Kidney (tissue), 14 donors: ENCODE measurements around the gene RFPL2. TPM values are rescaled to one million over a fixed set of nuclear protein-coding genes. Genes with fewer than 3 reads are reported as not detected.

ENCODE experiments used
- DNase-seq, 5 donors: peaks; one replicate each; pipeline ENCODE4 v3.0.0-alpha.2; 2013 to 2020
- FAIRE-seq: peaks from 2 replicates; lab custom pipeline; 2012; peaks lifted over from hg19 to GRCh38; lab: Jason Lieb, UNC
- H3K27ac ChIP-seq, 2 donors: one replicate each; pipeline ENCODE4 v1.7.0; 2013; ENCODE audit warnings: low read depth in 2 of 2, low read length in 2 of 2, inconsistent platforms in 1 of 2
- H3K27me3 ChIP-seq: one replicate; pipeline ENCODE4 v1.7.1; 2013; ENCODE audit warnings: low read length, inconsistent platforms; ENCODE audit not compliant: control insufficient read depth, insufficient read depth
- H3K36me3 ChIP-seq, 3 donors: one replicate each; pipeline versions ENCODE4 v1.7.0 to v1.7.1; 2013; ENCODE audit warnings: low read length in 3 of 3, control low read depth in 1 of 3, inconsistent platforms in 1 of 3; ENCODE audit not compliant: insufficient read depth in 3 of 3, control insufficient read depth in 2 of 3
- H3K4me1 ChIP-seq, 3 donors: one replicate each; pipeline versions ENCODE4 v1.7.0 to v1.7.1; 2013; ENCODE audit warnings: low read length in 3 of 3, inconsistent platforms in 1 of 3, low read depth in 1 of 3; ENCODE audit not compliant: control insufficient read depth in 2 of 3, insufficient read depth in 2 of 3
- H3K4me3 ChIP-seq, 3 donors: one replicate each; pipeline versions ENCODE4 v1.7.0 to v1.8.1; 2013; ENCODE audit warnings: low read length in 3 of 3, control low read depth in 1 of 3, inconsistent platforms in 1 of 3
- H3K9ac ChIP-seq, 3 donors: one replicate each; pipeline versions ENCODE4 v1.7.0 to v1.7.1; 2013; ENCODE audit warnings: low read length in 3 of 3, control low read depth in 1 of 3, inconsistent platforms in 1 of 3
- H3K9me3 ChIP-seq, 3 donors: one replicate each; pipeline versions ENCODE4 v1.7.0 to v1.7.1; 2013; ENCODE audit warnings: low read length in 3 of 3, control low read depth in 1 of 3, inconsistent platforms in 1 of 3; ENCODE audit not compliant: control insufficient read depth in 2 of 3, insufficient read depth in 1 of 3
- intact Hi-C: fragments of 100-400 bp; cut with DNase I; formaldehyde crosslinking; loops from one replicate; pipeline ENCODE4 v1.11.1; 2022
- polyA plus RNA-seq: library from polyadenylated mRNA; stranded (reverse); fragments of 350-450 nt; fragmentation: Illumina TruSeq; extraction: RNeasy Lipid Tissue Mini Kit (QIAGEN cat#74804); gene quantifications from one replicate; pipeline ENCODE4 v1.2.3, GENCODE V29; 2014; ENCODE audit warnings: low read depth, low replicate concordance; ENCODE audit not compliant: insufficient read depth
- total RNA-seq: library from RNA; stranded (reverse); fragmentation: NEBNext Ultra II Directional; extraction: Animal tissue kit (Norgen Biotek cat#: 25700); gene quantifications from one replicate; pipeline ENCODE4 v1.2.1, GENCODE V29; 2021
- TF ChIP-seq, protein P1 (sequence below): IDR thresholded peaks from 3 replicates; pipeline ENCODE4 v1.5.1; 2012; ENCODE audit warnings: mild to moderate bottlenecking, moderate library complexity, borderline replicate concordance; ENCODE audit not compliant: insufficient read depth; ENCODE audit errors: extremely low read depth
- donor health status: control.
- donor health status: control.
- donor health status: control.
- donor health status: control.
- donor health status: control.
- donor health status: DM: yes; HTN: yes; CAD: no.
- donor health status: Normal renal cell carcinoma (clear cell type).

The RFPL2 gene
- total and polyA plus RNA-seq, 2 donors from 2014 or later, result not detected

- H3K36me3 ChIP-seq, result no peaks in the 10 kb centered on the region
- H3K4me1 ChIP-seq, result no peaks in the 10 kb centered on the region
- no peak overlapping the region for H3K9ac ChIP-seq
- TF ChIP-seq, protein P1, sequence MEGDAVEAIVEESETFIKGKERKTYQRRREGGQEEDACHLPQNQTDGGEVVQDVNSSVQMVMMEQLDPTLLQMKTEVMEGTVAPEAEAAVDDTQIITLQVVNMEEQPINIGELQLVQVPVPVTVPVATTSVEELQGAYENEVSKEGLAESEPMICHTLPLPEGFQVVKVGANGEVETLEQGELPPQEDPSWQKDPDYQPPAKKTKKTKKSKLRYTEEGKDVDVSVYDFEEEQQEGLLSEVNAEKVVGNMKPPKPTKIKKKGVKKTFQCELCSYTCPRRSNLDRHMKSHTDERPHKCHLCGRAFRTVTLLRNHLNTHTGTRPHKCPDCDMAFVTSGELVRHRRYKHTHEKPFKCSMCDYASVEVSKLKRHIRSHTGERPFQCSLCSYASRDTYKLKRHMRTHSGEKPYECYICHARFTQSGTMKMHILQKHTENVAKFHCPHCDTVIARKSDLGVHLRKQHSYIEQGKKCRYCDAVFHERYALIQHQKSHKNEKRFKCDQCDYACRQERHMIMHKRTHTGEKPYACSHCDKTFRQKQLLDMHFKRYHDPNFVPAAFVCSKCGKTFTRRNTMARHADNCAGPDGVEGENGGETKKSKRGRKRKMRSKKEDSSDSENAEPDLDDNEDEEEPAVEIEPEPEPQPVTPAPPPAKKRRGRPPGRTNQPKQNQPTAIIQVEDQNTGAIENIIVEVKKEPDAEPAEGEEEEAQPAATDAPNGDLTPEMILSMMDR, result no peak
- H3K27ac ChIP-seq, result no peak overlapping the region
- no peak for FAIRE-seq
- H3K9me3 ChIP-seq, result no peaks in the 10 kb centered on the region
- H3K4me3 ChIP-seq, result no peak overlapping the region
- intact Hi-C loops, result no loop called here
- no peaks in the 10 kb centered on the region for H3K27me3 ChIP-seq
- DNase-seq, result no peak
Measured at GRCh38 chr22:32237906-32238305, 33.0 kb upstream of the RFPL2 start.

- Histone ChIP-seq H3K9ac (no peak overlapping the region), H3K36me3 (no peaks in the 10 kb centered on the region), H3K4me1 (no peaks in the 10 kb centered on the region), H3K27ac (no peak overlapping the region), H3K9me3 (no peaks in the 10 kb centered on the region), H3K27me3 (no peaks in the 10 kb centered on the region), H3K4me3 (no peak overlapping the region)
- no peak for FAIRE-seq
- intact Hi-C loops, result no loop called here
- no peak for DNase-seq
- TF ChIP-seq, protein P1, result no peak
Measured at GRCh38 chr22:32236970-32237369, 32.1 kb upstream of the RFPL2 start.

GRCh38 chr22:32233091-32233490 lies 28.2 kb upstream of the RFPL2 start:
- DNase-seq (no peak), FAIRE-seq (no peak)
- Histone ChIP-seq H3K27me3 (no peaks in the 10 kb centered on the region), H3K4me3 (no peak overlapping the region), H3K4me1 (no peaks in the 10 kb centered on the region), H3K9me3 (no peaks in the 10 kb centered on the region), H3K36me3 (no peaks in the 10 kb centered on the region), H3K27ac (no peak overlapping the region), H3K9ac (no peak overlapping the region)
- TF ChIP-seq, protein P1, result no peak
- intact Hi-C loops, result no loop called here

GRCh38 chr22:32232191-32232830 lies 27.4 kb upstream of the RFPL2 start:
- H3K4me3 ChIP-seq, result no peak overlapping the region
- TF ChIP-seq, protein P1, result no peak
- intact Hi-C loops, result no loop called here
- H3K27ac ChIP-seq, result no peak overlapping the region
- no peak for DNase-seq
- no peaks in the 10 kb centered on the region for H3K36me3 ChIP-seq
- H3K4me1 ChIP-seq, result no peaks in the 10 kb centered on the region
- H3K9me3 ChIP-seq, result no peaks in the 10 kb centered on the region
- no peak for FAIRE-seq
- H3K9ac ChIP-seq, result no peak overlapping the region
- H3K27me3 ChIP-seq, result no peaks in the 10 kb centered on the region
